GM12801 (cell line): Measurements from ENCODE around the gene KRI1.

Source experiments
- TF ChIP-seq, protein P1 (sequence below): IDR thresholded peaks from one replicate; pipeline ENCODE4 v1.5.1; 2011; ENCODE audit warnings: control low read depth; ENCODE audit not compliant: insufficient read length; ENCODE audit errors: extremely low read depth

KRI1 gene

DNA sequence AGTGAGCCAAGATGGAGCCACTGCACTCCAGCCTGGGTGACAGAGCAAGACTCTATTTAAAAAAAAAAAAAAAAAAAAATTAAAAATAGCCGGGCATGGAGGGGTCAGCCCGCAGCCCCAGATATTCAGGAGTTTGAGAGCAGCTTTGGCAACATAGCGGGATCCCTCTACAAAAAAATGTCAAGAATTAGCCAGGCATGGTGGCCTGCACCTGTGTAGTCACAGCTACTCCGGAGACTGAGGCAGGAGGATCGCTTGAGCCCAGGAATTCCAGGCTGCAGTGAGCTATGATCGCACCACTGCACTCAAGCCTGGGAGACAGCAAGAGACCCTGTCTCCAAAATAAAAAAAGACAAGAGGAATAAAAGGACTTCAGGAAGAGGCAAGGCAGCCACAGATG is 20.6 kb upstream of the KRI1 start:
- TF ChIP-seq, protein P1, sequence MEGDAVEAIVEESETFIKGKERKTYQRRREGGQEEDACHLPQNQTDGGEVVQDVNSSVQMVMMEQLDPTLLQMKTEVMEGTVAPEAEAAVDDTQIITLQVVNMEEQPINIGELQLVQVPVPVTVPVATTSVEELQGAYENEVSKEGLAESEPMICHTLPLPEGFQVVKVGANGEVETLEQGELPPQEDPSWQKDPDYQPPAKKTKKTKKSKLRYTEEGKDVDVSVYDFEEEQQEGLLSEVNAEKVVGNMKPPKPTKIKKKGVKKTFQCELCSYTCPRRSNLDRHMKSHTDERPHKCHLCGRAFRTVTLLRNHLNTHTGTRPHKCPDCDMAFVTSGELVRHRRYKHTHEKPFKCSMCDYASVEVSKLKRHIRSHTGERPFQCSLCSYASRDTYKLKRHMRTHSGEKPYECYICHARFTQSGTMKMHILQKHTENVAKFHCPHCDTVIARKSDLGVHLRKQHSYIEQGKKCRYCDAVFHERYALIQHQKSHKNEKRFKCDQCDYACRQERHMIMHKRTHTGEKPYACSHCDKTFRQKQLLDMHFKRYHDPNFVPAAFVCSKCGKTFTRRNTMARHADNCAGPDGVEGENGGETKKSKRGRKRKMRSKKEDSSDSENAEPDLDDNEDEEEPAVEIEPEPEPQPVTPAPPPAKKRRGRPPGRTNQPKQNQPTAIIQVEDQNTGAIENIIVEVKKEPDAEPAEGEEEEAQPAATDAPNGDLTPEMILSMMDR, result no peak

DNA sequence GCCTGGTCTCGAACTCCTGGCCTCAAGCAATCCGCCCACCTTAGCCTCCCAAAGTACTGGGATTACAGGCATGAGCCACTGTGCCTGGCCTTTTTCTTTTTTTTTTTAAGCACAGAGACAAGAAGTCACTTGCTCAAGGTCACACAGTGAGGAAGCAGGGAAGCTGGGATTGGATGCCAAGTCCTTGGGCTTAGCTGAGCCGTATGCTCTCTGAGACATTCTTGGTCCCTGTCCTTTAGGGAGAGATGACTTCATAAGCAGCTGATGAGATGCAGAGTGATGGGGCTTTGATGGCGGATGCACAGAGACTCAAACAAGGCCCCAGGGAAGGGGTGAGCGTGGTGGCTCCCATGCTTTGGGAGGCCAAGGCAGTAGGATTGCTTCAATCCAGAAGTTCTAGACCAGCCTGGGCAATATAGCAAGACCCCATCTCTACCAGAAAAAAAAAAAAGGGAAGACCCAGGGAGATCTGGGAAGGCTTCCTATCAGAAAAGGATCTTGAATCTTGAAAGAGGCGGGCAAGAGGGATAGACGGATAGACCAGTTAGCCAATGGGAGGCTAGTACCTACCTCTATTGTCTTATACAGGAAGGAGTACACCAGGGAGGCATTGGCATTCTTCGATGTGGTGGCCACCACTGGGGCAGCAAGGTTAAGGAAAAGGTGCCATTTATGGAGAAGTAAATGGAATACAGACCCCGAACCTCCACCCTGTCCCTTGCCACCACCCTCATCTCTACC is 17.4 kb upstream of the KRI1 start:
- TF ChIP-seq, protein P1, result no peak

DNA sequence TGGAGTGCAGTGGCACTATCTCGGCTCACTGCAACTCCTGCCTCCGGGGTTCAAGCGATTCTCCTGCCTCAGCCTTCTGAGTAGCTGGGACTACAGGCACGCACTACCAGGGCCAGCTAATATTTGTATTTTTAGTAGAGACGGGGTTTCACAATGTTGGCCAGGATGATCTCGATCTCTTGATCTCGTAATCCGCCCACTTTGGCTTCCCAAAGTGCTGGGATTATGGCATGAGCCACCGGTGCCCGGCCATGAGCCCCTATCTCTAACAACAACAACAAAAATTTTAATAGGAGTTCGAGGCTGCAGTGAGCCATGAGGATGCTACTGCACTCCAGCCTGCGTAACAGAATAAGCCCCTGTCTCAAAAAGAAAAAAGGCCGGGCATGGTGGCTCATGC is 16.3 kb upstream of the KRI1 start:
- TF ChIP-seq, protein P1, result no peak

DNA sequence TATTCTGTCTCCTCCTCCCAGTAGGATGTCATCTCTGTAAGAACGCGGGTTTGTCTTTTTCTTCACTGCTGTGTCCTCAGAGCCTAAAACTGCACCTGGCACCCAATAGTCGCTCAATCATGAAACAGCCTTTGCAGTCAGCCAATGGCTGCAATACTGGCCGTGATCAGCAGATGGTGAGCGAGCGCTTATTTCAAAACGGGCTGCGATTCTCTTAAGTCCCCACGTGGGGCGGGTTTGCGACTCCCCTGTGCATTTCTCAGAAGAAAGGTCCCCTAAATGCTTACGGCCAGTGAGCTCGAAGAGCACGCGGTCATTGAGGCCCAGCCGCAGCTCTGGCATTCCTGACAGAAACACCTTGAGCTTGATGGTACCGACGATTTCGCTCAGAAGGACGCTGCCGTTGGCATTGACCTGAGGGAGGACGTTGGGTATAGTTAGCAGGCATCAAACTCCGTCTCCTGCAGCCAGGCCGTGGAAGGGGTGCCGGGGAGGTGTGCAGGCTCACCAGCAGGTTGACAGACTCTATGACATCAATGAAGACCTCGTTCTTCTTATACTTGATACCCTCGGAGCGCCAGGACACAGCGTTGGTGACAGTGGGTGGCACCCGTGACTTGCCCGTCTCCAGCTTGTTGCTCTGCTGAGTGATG is 15.3 kb upstream of the KRI1 start:
- TF ChIP-seq, protein P1, result peak; percentile 93

DNA sequence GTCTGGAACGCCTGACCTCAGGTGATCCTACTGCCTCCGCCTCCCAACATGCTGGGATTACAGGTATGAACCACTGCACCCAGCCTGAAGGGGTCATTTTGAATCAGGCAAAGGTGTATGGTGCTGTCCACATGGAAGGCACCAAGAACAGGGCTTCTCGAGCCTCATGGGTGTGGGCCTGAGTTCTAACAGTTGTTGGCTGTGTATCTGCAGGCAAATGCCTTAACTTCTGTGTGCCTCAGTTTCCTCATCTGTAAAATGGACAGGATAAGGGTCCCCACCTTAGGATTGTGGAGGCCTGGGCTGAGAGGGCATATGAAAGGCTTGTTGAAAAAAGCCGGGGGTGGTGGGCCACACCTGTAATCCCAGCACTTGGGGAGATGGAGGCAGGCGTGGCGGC is 12.1 kb upstream of the KRI1 start:
- TF ChIP-seq, protein P1, result no peak

DNA sequence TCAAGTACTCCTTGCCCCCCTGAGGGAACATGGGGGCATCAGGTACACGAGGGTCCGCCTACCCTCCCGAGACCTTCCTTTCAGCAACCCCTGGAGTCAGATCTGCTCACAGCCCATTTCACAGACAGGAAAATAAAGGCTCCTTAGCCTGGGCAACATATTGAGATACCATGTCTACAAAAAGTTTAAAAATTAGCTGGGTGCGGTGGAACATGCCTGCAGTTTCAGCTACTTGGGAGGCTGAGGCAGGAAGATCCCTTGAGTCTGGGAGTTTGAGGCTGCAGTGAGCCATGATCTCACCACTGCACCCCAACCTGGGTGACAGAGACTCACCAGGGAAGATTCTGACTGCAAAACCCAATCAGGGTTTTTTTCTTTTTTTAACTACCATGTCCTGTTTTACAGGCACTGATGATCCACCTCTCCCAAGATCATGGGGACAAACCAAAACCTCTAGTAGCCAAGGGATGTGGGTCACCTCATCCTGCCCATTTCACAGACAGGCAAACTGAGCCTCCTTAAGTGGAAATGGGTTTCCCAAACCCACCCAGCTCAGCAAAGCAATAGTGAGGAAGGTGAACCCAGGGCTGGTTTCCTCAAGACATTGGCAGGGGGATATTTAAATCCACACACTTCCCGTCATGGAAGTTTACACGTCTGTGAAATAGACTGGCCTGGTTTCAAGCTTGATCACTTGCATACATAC is 9.4 kb upstream of the KRI1 start:
- TF ChIP-seq, protein P1, result no peak

DNA sequence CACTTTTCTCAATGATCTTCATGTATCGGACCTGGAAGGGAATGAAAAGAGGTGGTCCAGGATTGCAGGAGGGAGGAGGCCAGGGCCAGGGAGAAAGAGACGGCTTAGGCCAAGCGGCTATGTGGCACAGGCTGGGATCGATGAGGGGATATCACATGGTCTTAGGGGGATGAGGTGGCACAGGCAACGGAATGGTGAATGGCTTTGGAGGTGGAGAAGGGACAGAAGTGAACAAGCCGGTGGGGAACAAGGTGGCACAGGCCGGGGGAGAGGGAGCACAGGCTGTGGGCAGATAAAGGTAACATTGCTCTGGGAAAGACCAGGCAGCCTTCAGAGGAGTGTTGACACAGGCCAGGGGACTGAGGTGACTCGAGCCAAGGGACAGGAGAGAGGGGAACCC is 8.7 kb upstream of the KRI1 start:
- TF ChIP-seq, protein P1, result no peak
